CD14-positive monocyte (primary cell): ENCODE results near the gene SIGLEC14. TPM values are rescaled to one million over a fixed set of nuclear protein-coding genes. Genes with fewer than 3 reads are reported as not detected.

Experiments used
- DNase-seq, 3 donors: peaks; one replicate each; pipeline ENCODE4 v3.0.0-alpha.2; 2011 to 2022
- H2AFZ ChIP-seq: 2 replicates; pipeline ENCODE4 v1.6.0; 2012; ENCODE audit warnings: mild to moderate bottlenecking, low read depth, low read length, inconsistent platforms; ENCODE audit not compliant: insufficient read depth, poor library complexity, severe bottlenecking
- H3K27ac ChIP-seq, 2 donors: 1 replicate in 1 of 2; 2 replicates in 1 of 2; pipeline ENCODE4 v1.5.1; 2012 to 2013; ENCODE audit warnings: low read length in 2 of 2, control low read depth in 1 of 2, inconsistent platforms in 1 of 2, low read depth in 1 of 2, mild to moderate bottlenecking in 1 of 2
- H3K27me3 ChIP-seq, 2 donors: one replicate each; pipeline versions ENCODE4 v1.6.0 to v1.6.1; 2011 to 2013; ENCODE audit warnings: low read length in 2 of 2; ENCODE audit not compliant: control insufficient read depth in 2 of 2, insufficient read depth in 2 of 2
- H3K36me3 ChIP-seq, 2 donors: replicated peaks in 1 of 2; 1 replicate in 1 of 2; 2 replicates in 1 of 2; pipeline versions ENCODE4 v1.5.1 to v1.6.1; 2012 to 2013; ENCODE audit warnings: low read length in 2 of 2, control low read depth in 1 of 2, inconsistent platforms in 1 of 2, mild to moderate bottlenecking in 1 of 2; ENCODE audit not compliant: insufficient read depth in 2 of 2, control insufficient read depth in 1 of 2
- H3K4me1 ChIP-seq, 2 donors: 1 replicate in 1 of 2; 2 replicates in 1 of 2; pipeline versions ENCODE4 v1.5.1 to v1.6.1; 2012 to 2013; ENCODE audit warnings: low read length in 2 of 2, control low read depth in 1 of 2, inconsistent platforms in 1 of 2, mild to moderate bottlenecking in 1 of 2, moderate library complexity in 1 of 2; ENCODE audit not compliant: insufficient read depth in 2 of 2, control insufficient read depth in 1 of 2
- H3K4me2 ChIP-seq: replicated peaks from 2 replicates; pipeline ENCODE3; 2012; ENCODE audit warnings: low read length, moderate library complexity, mild to moderate bottlenecking; ENCODE audit not compliant: poor library complexity, severe bottlenecking; ENCODE audit errors: extremely low read depth
- H3K4me3 ChIP-seq, 3 experiments: fragments of 200-600 bp in 1 of 3; sonication (generic) in 1 of 3; replicated peaks in 1 of 3; 1 replicate in 2 of 3; 2 replicates in 1 of 3; pipeline ENCODE4 v1.5.1; 2011 to 2013; ENCODE audit warnings: low read length in 3 of 3, mild to moderate bottlenecking in 3 of 3, control low read depth in 2 of 3, low read depth in 2 of 3, inconsistent platforms in 1 of 3, moderate library complexity in 1 of 3
- H3K79me2 ChIP-seq: 2 replicates; pipeline ENCODE4 v1.6.0; 2012; ENCODE audit warnings: mild to moderate bottlenecking, control low read depth, inconsistent platforms, low read length, moderate library complexity; ENCODE audit not compliant: insufficient read depth
- H3K9ac ChIP-seq: 2 replicates; pipeline ENCODE4 v1.6.0; 2017; ENCODE audit warnings: low read length, mild to moderate bottlenecking; ENCODE audit not compliant: insufficient read depth, poor library complexity, severe bottlenecking
- H3K9me3 ChIP-seq, 2 donors: replicated peaks in 1 of 2; 1 replicate in 1 of 2; 2 replicates in 1 of 2; pipeline versions ENCODE4 v1.5.1 to v1.6.1; 2012 to 2013; ENCODE audit warnings: low read length in 2 of 2, control low read depth in 1 of 2; ENCODE audit not compliant: control insufficient read depth in 1 of 2, insufficient read depth in 1 of 2
- H4K20me1 ChIP-seq: 2 replicates; pipeline ENCODE4 v1.6.0; 2012; ENCODE audit warnings: mild to moderate bottlenecking, low read length, control low read depth, moderate library complexity; ENCODE audit not compliant: insufficient read depth
- H3K27ac Mint-ChIP-seq, 7 donors: one replicate each; pipeline ENCODE4 v1.8.0; 2020; ENCODE audit warnings: mild to moderate bottlenecking in 7 of 7, mixed read lengths in 7 of 7, moderate library complexity in 6 of 7, inconsistent platforms in 2 of 7
- H3K27me3 Mint-ChIP-seq, 3 donors: one replicate each; pipeline ENCODE4 v1.8.0; 2021 to 2022; ENCODE audit warnings: low read depth in 3 of 3, mild to moderate bottlenecking in 3 of 3, mixed read lengths in 3 of 3, moderate library complexity in 3 of 3, inconsistent platforms in 1 of 3
- H3K36me3 Mint-ChIP-seq, 2 donors: one replicate each; pipeline ENCODE4 v1.8.0; 2020; ENCODE audit warnings: mixed read lengths in 2 of 2, inconsistent platforms in 1 of 2, mild to moderate bottlenecking in 1 of 2
- H3K4me1 Mint-ChIP-seq: one replicate; pipeline ENCODE4 v1.8.0; 2020; ENCODE audit warnings: mild to moderate bottlenecking, mixed read lengths
- H3K4me3 Mint-ChIP-seq, 2 donors: one replicate each; pipeline ENCODE4 v1.8.0; 2020; ENCODE audit warnings: mild to moderate bottlenecking in 2 of 2, mixed read lengths in 2 of 2, moderate library complexity in 1 of 2
- H3K9me3 Mint-ChIP-seq, 7 donors: one replicate each; pipeline ENCODE4 v1.8.0; 2020 to 2022; ENCODE audit warnings: mixed read lengths in 7 of 7, mild to moderate bottlenecking in 6 of 7, moderate library complexity in 6 of 7, inconsistent platforms in 2 of 7
- WGBS: methylation state at CpG from one replicate; pipeline ENCODE4 v1.1.5; 2013; ENCODE audit warnings: missing lambda C conversion rate; ENCODE audit not compliant: insufficient coverage; 5-methylcytosine and 5-hydroxymethylcytosine counted together
- intact Hi-C, 2 donors: fragments of 100-400 bp; cut with micrococcal nuclease; formaldehyde crosslinking; loops; one replicate each; pipeline versions ENCODE4 v1.15.0 to v1.15.1; 2023
- polyA plus RNA-seq, 3 donors: library from polyadenylated mRNA; depleted of rRNA in 1 of 3; unstranded in 2 of 3; stranded (reverse) in 1 of 3; fragments of 300-500 nt in 2 of 3; fragments of >200 nt in 1 of 3; fragmentation: Illumina TruSeq in 2 of 3; gene quantifications; 1 replicate in 2 of 3; 2 replicates in 1 of 3; pipeline ENCODE4 v1.2.3, GENCODE V29; 2012 to 2021
- TF ChIP-seq, protein P1 (sequence below): fragments of 200-600 bp; IDR thresholded peaks from one replicate; pipeline ENCODE4 v1.8.0; 2022; ENCODE audit warnings: antibody characterized with exemption, mild to moderate bottlenecking

The SIGLEC14 gene
- polyA plus RNA-seq, 3 donors: 63.5 to 129 (median 95.0) TPM

DNA sequence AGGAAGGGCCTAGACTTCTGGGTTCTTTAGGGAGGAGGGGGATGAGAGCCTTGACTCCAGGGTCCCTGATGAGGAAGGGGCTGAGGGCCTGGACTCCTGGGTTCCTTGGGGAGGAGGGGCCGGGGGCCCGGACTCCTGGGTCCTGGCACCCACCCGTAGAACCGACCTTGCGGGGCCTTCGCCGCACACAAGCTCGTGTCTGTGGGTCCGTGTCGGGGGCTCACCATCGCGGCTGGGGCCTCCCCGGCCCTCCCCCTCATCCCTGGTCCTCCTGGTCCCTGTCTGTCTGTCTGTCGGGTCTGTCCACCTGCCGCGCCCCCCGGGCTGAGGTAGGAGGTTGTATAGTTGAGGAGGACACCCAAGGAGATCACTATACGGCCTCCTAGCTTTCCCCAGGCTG lies 45.8 kb upstream of the SIGLEC14 start:
- H3K27me3 Mint-ChIP-seq: peaks cover 58 to 78% (median 71%) of the 10 kb centered on the region in 3 donors
- Histone ChIP-seq H3K79me2 (no peaks in the 10 kb centered on the region), H3K9me3 (no peaks in the 10 kb centered on the region), H2AFZ (no peak overlapping the region), H3K4me2 (no peak overlapping the region), H3K27me3 (peaks cover 20 to 65% of the 10 kb centered on the region in 2 donors), H3K27ac (no peak overlapping the region), H3K36me3 (no peaks in the 10 kb centered on the region), H3K4me1 (peaks cover 23 to 37% of the 10 kb centered on the region in 2 donors), H3K4me3 (no peak overlapping the region), H4K20me1 (no peaks in the 10 kb centered on the region), H3K9ac (no peak overlapping the region)
- H3K4me3 Mint-ChIP-seq: no peak overlapping the region
- peaks cover 3 to 12% of the 10 kb centered on the region in 2 donors for H3K36me3 Mint-ChIP-seq
- H3K9me3 Mint-ChIP-seq: peaks cover 0 to 15% (median 4%) of the 10 kb centered on the region in 7 donors
- H3K4me1 Mint-ChIP-seq: peaks cover 29% of the 10 kb centered on the region
- WGBS: 86% methylated on average over 4 of the region's 18 CpGs
- TF ChIP-seq, protein P1, sequence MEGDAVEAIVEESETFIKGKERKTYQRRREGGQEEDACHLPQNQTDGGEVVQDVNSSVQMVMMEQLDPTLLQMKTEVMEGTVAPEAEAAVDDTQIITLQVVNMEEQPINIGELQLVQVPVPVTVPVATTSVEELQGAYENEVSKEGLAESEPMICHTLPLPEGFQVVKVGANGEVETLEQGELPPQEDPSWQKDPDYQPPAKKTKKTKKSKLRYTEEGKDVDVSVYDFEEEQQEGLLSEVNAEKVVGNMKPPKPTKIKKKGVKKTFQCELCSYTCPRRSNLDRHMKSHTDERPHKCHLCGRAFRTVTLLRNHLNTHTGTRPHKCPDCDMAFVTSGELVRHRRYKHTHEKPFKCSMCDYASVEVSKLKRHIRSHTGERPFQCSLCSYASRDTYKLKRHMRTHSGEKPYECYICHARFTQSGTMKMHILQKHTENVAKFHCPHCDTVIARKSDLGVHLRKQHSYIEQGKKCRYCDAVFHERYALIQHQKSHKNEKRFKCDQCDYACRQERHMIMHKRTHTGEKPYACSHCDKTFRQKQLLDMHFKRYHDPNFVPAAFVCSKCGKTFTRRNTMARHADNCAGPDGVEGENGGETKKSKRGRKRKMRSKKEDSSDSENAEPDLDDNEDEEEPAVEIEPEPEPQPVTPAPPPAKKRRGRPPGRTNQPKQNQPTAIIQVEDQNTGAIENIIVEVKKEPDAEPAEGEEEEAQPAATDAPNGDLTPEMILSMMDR: no peak
- no peak overlapping the region for H3K27ac Mint-ChIP-seq
- intact Hi-C loops: loop anchor here in 1 of 2 donors (5.0 kb wide), 1 partner anchor 35 kb away; no protein-coding TSS in a partner anchor
- DNase-seq: no peak

GRCh38 chr19:51691584-51692428 lies 45.2 kb upstream of the SIGLEC14 start:
- Histone ChIP-seq H3K9ac (no peak overlapping the region), H3K27me3 (peaks cover 23 to 72% of the 10 kb centered on the region in 2 donors), H3K4me2 (peak overlapping the region; percentile 76), H3K36me3 (no peaks in the 10 kb centered on the region), H4K20me1 (no peaks in the 10 kb centered on the region), H3K27ac (no peak overlapping the region), H2AFZ (no peak overlapping the region), H3K79me2 (no peaks in the 10 kb centered on the region), H3K4me3 (no peak overlapping the region), H3K4me1 (peaks cover 23 to 37% of the 10 kb centered on the region in 2 donors), H3K9me3 (no peaks in the 10 kb centered on the region)
- Mint-ChIP-seq H3K27ac (peak overlapping the region in 3 of 7 donors; percentile 21 to 42 (median 36)), H3K9me3 (peaks cover 0 to 15% (median 4%) of the 10 kb centered on the region in 7 donors), H3K36me3 (peaks cover 3 to 12% of the 10 kb centered on the region in 2 donors), H3K4me1 (peaks cover 31% of the 10 kb centered on the region), H3K27me3 (peaks cover 64 to 84% (median 73%) of the 10 kb centered on the region in 3 donors), H3K4me3 (peak overlapping the region in 1 of 2 donors; percentile 72)
- intact Hi-C loops: loop anchor here in 1 of 2 donors (5.0 kb wide), 1 partner anchor 35 kb away; no protein-coding TSS in a partner anchor
- TF ChIP-seq, protein P1: no peak
- WGBS: 70% methylated on average over 8 of the region's 12 CpGs
- no peak for DNase-seq
